GM21447 (cell line): ENCODE data around the gene ORAI3.

Source experiments
- ATAC-seq: cut with Tn5 transposase; IDR thresholded peaks from one replicate; pipeline ENCODE4 v1.9.1; 2021; ENCODE audit not compliant: unreplicated experiment

The ORAI3 gene

GRCh38 chr16:30946671-30947540 lies 2.0 kb upstream of the ORAI3 start:
- no peak for ATAC-seq

- ATAC-seq, result no peak
Measured at GRCh38 chr16:30947541-30947858, 1.4 kb upstream of the ORAI3 start.

- peak; percentile 9 for ATAC-seq
Measured at GRCh38 chr16:30947859-30948666, 805 bp upstream of the ORAI3 start.

GRCh38 chr16:30949650-30950515 lies 1.0 kb downstream of the ORAI3 start:
- ATAC-seq, result peak; percentile 53

- ATAC-seq, result no peak
Measured at GRCh38 chr16:30950516-30951065, 1.7 kb downstream of the ORAI3 start.

GRCh38 chr16:30951193-30951592 lies 2.3 kb downstream of the ORAI3 start:
- ATAC-seq, result no peak

GRCh38 chr16:30951750-30952149 lies 2.9 kb downstream of the ORAI3 start:
- ATAC-seq, result no peak

- no peak for ATAC-seq
Measured at GRCh38 chr16:30953111-30953510, 4.2 kb downstream of the ORAI3 start.

GRCh38 chr16:30953511-30954124 lies 4.8 kb downstream of the ORAI3 start:
- ATAC-seq, result no peak

GRCh38 chr16:30954993-30955392 lies 6.1 kb downstream of the ORAI3 start:
- no peak for ATAC-seq

GRCh38 chr16:30956601-30957455 lies 8.0 kb downstream of the ORAI3 start:
- peak; percentile 45 for ATAC-seq

- peak; percentile 72 for ATAC-seq
Measured at GRCh38 chr16:30957456-30958174, 8.7 kb downstream of the ORAI3 start, which contains the start of gene SETD1A. Gene SETD1A (plus strand): TSS chr16:30957754. CDS start chr16:30958732, 978 bp downstream.

GRCh38 chr16:30958175-30959079 lies 9.6 kb downstream of the ORAI3 start:
- ATAC-seq, result peak; percentile 16

- ATAC-seq, result no peak
Measured at GRCh38 chr16:30961384-30961783, 12.5 kb downstream of the ORAI3 start.

GRCh38 chr16:30963925-30964511 lies 15.2 kb downstream of the ORAI3 start:
- no peak for ATAC-seq

- no peak for ATAC-seq
Measured at GRCh38 chr16:30964574-30965226, 15.8 kb downstream of the ORAI3 start.

GRCh38 chr16:30965436-30965835 lies 16.6 kb downstream of the ORAI3 start:
- ATAC-seq, result no peak
